GM19025 (cell line): ENCODE data around the gene RAD51B.
A peak's percentile ranks its signal among the peaks of the same experiment; 100 is the strongest.

Experiments used
- ATAC-seq: cut with Tn5 transposase; IDR thresholded peaks from one replicate; pipeline ENCODE4 v1.9.1; 2021; ENCODE audit warnings: mild to moderate bottlenecking, low read depth, moderate library complexity; ENCODE audit not compliant: unreplicated experiment

RAD51B gene

DNA sequence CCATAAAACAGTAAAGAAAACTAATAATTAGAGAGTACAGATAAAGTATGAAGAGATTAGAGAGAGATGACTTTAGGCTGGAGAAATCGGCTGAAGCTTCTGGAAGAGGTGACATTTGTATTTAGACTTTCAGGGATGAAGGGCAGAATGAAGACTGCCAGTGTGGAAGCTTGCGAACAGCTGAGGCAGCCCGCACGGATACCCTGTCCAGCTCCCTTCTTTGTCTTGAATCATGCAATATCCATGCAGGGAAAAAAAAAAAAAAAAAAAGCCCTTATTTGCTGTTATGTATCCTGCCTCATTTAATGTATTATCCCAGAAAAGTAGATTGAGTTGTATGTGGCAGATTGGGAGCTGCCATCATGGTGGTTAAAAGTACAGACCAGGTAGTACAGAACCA, 641.5 kb downstream of the RAD51B start:
- ATAC-seq, result no peak

DNA sequence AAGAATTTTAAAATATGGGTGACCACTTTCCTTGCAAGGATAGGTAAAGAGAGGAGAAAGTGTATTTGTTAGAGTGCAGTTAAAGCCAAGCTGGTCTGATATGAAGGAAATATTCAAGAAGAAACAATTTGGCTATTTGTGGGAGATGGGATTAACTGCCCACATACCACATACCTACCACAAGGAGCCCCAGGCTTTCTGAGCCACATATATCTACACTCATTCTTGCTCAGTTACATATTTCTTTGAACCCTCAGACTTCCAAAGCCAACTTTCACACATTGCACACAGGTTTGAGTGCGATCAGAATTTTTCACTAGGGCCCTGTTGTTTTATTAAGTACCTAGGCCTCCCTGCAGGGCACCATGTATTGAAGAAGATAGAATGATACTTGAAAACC, 643.1 kb downstream of the RAD51B start:
- no peak for ATAC-seq

DNA sequence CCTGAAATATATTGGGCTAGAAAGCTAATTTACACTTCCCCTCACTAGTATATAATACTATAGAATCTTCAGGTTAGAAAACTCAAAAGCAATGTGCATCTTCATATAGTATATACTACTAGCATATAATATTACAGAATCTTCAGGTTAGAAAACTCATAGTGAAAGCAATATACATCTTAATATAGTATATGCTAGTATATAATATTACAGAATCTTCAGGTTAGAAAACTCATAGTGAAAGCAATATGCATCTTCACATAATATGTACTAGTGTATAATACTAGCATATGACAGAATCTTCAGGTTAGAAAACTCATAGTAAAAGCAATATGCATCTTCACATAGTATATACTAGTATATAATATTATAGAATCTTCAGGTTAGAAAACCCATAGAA, 643.7 kb downstream of the RAD51B start:
- no peak for ATAC-seq

DNA sequence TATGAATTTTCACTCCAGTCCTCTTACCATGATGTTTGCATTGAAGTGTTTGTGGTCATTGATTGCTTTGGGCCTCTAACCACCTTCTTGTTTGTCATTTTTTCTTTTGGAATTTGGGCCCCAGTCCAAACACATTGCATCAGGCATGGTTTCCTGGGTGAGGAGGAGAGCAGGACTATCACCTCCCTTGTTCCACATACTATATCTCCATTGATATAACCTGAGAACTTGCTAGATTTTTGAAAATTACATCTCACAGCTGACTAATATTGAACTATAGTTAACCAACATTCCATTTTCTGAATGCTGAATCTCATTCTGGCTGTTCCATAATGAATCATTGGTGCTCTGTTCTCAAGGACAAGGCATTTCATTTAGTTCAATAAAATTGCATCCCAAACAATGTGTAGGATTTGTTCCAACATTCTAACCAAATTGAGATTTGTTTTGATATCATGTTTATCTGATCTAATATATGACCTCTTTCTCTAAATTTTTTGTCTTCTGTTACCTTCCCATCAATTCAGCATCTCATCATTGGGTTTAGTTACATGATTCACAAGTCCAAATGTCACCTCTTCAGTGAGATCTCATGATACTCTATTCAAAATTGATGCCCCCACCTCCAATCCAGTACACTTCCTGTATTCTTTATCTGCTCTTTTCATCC, 644.3 kb downstream of the RAD51B start:
- no peak for ATAC-seq

DNA sequence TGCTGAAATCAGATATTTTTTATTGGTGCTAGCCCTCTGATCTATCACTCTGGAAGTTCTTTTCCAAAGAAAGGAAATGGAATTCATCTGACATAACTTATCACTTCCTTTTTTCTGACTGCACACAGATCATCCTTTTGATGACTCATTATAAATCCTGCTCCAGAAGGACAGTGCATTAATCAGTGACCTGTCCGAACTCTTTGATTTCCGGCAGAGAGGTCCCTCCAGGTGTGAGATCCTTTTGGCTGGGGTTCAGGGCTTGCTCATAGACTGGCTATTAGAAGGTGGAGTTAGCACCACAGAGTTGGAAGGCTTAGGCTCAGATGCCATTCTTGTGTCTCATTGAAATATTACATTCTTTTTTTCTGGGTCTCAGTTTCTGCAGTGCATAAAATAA, 645.1 kb downstream of the RAD51B start:
- no peak for ATAC-seq

DNA sequence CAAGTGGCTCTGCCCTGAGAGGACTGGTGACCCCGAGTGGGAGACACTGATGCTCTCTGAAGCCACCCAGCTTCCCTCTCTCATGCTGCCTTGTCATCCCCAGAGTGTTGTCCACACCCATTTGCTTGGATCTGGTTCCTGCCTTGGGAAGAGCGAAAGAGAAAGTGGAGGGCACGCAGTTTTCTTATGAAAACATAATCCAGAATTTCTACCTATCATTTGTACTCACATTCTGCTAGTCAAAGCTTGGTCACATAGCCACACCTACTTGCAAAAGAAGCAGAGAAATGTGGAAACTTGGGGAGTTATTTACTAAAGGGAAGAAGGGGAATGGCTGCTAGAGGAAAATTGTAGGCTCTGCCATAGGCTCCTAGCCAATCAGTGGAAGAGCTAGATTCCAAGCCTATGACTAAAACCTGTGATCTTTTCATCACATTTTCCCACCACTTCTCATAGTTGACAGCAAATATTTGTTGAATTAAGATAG, 647.0 kb downstream of the RAD51B start:
- no peak for ATAC-seq

DNA sequence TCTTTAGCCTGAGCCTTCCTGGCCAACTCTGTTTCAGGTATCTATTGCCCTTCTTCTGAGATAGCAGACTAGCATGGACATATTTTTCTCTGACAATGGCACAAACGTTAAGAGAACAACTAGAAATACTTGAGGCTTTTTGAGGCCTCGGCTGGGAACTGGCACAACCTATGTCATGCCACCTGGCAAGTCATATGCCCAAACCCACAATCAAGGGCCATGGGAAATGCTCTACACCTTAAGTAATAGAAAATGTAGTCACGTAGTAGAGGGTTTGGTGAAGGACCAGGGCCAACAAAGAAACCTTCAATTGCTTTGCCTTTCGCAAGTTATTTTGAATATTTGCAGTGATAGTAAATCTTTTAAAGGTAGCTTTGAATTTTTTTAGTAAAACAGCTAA, 647.8 kb downstream of the RAD51B start:
- no peak for ATAC-seq

DNA sequence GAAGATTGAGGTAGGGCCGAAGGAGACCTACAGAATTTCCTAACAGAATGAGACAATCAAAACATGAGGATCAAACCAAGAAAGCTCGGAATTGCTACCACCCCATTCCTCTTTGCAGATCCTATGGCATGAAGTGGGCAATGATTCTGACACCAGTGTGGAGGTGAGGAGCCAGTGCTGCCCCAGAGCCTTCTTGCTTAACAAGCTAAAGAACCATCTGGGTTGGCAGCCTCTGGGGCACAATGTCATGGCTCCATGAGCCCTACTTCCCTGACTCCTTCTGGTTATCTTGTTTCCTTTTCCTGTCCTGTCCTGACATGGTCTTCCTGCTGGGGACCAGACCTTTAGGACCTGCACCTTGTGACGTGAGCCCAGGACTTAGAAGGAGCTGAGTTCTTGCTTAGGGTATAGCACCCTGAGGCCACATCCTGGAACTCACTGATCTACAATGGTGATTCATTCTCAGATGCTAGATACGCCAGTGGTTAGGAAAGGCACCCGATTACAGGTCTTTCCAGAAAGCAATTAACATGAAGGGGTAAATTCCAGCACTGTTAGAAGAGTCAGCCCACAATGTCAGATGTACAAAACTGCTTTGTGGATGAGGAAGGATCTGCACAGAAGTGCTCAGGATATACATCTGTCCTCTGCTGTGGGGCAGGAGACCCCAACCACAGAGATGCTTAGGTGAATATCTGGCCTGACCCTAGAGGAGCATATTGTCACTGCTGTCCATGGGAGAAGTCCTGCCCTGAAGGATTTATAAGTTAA, 649.0 kb downstream of the RAD51B start:
- no peak for ATAC-seq

DNA sequence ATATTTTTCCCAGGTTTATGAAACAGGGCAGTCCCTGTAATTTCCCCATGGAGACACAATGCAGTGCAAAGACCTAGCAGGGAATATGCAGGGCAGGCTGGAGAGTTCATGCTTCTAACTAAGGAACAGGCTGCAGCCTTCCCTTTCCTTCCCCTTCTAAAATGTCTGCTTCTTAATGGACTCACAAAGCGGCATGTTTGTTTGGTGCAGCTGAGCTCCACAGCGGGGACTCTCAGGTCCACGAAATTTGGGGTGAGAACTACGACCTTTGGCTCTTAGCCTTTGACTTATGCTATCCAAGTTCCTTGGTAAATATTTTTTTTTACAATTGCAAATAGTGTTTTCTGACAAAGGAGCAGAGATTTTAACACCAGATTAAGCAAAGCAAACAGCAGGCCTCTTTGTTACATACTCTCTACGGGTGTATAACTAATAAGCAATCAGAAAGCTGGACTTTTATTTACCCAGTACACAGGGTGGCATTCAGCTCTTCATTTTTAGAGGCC, 649.7 kb downstream of the RAD51B start:
- ATAC-seq, result no peak

DNA sequence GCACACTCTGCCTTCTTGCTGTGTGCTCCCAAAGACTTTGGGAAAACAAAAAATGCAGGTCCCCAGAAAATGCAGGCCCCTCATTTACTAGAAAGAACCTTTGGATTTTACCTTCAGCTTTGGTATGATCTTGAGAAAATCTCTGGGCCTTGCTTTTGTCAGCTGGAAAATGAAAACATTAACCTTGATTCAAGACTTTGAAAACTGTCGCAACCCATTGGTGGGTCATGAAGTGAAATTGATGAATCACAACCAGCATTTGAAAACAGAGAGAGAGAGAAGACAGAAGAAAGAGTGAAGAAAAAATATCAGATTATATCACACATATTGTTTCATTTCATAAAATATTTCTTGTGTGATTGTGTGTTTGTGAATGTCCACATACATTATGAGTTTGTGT, 650.8 kb downstream of the RAD51B start:
- no peak for ATAC-seq

DNA sequence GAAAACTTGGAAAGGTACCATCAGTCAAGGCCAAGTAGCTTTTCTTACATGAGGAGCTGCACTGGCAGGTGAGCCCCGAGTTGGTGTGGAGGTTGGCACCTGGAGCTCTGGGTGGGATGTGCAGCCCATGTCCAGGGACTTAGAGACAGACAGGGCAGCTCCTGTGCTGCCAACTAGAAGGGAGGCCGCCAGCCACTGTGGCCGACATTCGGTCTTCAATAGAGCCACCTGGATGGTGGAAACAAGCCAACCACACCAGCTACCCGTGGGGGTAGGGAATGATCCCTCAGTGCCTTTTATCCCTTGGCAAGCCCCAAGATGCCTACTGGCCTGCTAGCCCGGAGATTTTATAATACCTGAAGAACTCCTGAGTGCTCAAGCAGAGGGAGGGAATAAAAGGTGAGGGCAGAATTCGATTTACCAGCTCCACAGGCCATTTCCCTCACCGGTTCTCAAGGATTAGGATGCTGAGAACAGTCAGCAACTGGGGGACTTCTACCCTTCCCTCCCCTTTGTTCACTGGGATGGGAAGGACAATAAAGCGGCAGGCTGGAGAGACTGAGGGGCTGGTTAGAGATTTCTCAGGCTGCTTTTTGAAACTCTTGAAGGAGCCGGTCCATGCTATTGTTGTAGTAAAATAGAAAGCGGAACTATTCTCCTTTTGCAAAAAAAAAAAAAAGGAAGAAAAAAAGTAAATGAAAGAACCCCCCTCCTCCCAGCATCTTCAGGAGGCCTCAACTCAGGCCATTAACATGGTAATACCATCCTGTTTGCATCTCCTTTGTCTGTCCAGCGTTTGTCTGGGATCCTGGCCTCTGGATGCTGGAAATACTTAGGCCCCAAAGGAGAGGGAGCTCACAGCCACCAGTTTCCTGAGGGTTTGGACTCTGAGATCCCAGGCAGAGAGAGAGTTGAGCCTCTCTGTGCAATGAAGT, 651.7 kb downstream of the RAD51B start:
- no peak for ATAC-seq

DNA sequence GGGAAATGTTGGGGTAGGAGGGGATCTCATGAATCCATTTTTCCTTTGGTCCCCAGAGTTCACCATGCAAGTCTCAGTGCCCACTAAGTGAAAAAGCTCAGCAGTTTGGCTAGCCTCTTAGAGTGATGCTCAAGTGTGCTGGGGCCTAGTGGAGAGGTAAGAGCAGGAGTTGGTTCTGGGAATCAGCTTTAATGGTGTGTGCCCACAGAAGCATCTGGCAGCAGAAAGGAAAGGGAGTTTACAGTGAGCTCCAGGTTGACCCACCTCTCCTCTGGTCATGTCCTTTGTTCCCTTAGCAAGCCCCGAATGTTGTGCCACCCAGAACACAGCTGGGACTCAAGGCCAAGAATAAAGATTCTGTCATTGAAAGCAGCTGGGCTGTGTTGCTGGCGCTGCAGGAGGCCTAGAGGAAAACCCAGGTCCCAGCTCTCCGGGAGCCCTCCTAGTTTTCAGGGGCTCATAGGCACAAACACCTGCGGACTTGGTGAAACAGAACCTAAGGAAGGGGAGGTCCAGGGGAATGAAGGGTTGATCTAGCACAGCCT, 652.5 kb downstream of the RAD51B start:
- ATAC-seq, result no peak

DNA sequence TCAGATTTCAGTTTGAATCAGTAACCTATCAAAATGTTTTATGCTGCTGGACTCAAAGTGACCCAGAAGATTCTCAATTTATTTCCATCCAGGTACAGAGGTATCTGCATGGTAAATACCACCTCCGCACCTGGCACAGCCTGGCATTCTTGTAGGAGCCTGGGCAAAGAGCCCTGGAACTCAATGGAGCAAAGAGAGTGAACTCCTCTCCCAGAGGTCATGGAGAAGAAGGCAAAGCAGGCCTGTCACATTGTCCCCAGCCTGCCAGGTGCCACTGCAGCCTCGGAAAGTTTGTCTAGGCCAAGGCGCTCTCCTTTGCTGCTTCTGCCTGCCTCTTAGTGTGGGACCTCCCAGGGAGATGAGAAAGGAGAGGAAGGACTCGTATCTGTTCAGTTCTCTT, 653.5 kb downstream of the RAD51B start:
- ATAC-seq, result no peak

DNA sequence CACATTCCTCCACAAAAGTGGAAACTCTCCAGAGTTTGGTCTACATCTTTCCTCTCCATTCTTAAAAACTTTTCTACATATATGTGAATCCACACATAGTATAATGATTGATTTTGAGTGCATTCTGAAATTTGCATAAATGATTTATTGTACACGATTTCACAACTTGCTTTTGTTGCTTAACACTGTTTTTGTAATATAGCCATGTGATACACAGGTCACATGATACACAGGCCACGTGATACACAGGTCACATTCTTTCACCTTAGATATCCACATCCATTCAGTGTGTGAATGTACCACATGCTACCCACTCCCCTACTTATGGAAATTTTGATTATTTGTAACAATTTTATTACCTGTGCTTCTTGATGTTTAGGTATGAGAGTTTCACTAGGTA, 654.2 kb downstream of the RAD51B start:
- ATAC-seq, result no peak

DNA sequence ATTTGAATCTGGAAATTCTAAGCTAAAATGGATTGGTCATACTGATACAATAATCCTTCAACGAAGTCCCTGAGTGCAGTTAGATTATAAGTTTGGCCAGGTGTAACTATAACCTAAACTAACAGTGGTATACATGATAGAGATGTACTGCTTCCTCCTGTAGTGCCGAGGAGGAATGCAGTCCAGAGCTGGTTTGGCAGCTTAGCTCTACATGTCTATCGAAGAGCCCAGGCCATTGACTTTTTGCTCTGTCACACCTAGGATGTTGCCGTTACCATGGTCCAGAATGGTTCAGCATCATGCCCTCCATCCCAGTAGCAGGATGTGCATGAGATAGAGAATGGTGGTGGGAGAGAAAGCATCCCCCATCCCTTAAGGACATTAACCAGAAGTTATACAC, 655.2 kb downstream of the RAD51B start:
- ATAC-seq, result no peak

DNA sequence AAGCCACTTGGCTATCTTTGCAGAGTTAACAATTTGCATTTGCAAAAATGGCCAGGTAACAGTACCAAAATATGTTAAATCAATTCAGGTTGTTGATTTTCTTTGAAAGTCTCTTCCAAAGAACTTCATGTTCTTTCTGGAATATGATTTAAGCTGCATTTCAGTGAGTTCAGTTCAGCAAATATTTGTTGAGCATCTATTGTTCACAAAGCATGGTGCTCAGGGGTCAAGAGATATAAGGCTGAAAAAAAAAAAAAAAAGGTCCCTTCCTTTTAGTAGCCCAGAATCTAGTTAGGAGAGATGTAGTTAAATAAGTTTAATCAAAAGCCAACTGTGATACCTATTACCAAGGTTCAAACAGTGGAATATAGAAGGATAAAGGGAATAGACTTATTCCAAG, 656.2 kb downstream of the RAD51B start:
- no peak for ATAC-seq

DNA sequence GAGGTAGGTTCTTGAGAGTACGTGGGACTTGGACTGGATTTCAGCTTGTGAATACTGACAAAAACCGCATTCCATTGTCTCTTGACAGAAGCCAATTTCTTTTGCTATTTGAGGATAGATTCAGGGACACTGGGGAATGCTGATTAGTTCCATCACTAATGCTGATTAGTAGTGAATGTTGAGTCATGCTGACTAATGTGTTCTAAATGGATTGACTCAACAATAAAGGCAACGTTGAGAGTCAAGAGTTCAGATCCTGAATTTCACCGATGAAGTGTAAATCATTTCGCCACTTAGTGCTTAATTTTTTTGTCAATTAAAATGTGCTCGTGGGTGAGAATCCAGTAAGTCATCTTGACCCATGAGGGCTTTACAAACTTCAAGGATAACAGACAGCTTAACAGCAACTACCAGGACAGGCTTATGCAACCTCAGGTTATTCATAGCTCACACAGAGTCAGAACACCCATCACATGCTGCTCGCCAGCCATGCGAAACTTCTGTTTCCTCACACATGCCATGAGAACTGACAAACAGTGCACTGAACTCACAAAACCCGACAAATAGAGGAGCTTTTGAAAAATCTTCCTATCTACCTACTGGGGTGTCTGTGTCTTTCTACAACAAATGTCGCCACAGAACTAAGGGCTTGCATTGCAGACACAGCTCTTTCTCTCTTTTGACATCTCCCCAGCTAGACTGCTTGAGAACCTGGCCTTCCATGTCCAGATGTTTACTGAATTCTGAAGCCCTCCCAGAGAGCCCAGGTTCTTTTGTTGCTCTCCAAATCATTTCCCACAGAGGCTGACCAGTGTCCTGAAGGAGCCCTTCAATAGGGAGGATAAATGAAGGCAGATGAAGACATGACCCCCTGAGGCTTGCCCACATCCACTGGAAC, 656.9 kb downstream of the RAD51B start:
- ATAC-seq, result peak; percentile 77

DNA sequence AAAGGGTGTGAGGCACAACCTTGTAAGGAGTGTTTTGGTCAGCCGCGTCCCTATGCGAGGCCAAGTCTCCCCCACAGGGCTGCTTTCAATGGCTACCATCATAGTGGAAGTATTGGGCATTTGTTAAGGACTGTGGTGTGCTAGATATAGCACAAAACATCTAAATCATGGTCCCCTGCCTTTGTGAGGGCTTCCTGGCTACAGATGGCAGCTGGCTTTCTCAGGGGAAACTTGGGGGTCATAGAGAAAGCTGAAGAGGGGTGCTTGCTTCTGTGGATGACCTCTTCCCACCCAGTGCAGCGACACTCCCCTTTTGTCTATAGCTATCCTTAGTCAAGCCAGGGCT, 657.5 kb downstream of the RAD51B start:
- no peak for ATAC-seq

DNA sequence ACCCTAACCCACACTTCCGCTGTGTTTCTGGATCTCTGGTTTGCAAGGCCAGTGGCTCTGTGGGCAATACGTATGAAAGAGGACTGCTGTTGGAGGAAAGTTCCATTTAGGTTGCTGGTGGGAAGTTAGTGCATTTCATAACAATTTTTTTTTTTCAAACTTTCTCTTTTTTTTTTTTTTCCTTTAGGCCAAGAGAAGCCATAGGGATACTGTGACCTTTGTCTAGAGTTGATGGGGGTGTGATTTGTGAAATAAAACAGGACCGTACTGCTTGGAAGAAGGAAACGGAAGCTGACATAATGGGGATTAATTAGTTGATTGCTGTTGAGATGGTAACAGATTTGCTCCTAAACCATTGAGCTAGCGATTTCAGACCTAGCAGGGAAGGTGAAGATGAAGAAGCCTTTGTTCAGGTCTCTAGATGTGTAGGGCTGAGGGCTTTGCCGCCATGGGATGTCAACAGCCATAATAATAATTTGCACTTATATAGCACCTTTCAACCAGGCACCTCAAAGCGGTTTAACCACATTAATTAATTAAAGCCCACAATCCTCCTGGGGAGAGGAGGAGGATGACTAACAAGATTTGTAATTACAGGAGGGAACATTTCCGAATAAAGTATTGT, 658.0 kb downstream of the RAD51B start:
- no peak for ATAC-seq
